Uterus (tissue), 4 donors: Measurements from ENCODE around the gene FUNDC2. TPM values are rescaled to one million over a fixed set of nuclear protein-coding genes. Genes with fewer than 3 reads are reported as not detected.

Experiments
- DNase-seq, 2 donors: peaks; one replicate each; pipeline ENCODE4 v3.0.0-alpha.2; 2019 to 2020
- H3K27ac ChIP-seq, 2 donors: fragments of 200-600 bp; sonication (generic); 1 replicate in 1 of 2; 2 replicates in 1 of 2; pipeline ENCODE4 v1.5.1; 2016 to 2018
- H3K27me3 ChIP-seq, 2 donors: fragments of 200-600 bp; sonication (generic); one replicate each; pipeline ENCODE4 v1.5.1; 2018 to 2019; ENCODE audit warnings: control low read depth in 1 of 2
- H3K36me3 ChIP-seq, 2 donors: fragments of 200-600 bp; sonication (generic); one replicate each; pipeline ENCODE4 v1.5.1; 2019; ENCODE audit warnings: control low read depth in 1 of 2
- H3K4me1 ChIP-seq, 2 donors: fragments of 200-600 bp; sonication (generic); one replicate each; pipeline ENCODE4 v1.5.1; 2018 to 2019; ENCODE audit warnings: control low read depth in 1 of 2
- H3K4me3 ChIP-seq, 2 donors: fragments of 200-600 bp; sonication (generic); 1 replicate in 1 of 2; 2 replicates in 1 of 2; pipeline ENCODE4 v1.5.1; 2018 to 2019; ENCODE audit warnings: mild to moderate bottlenecking in 1 of 2
- H3K9me3 ChIP-seq, 2 donors: fragments of 200-600 bp; sonication (generic); one replicate each; pipeline ENCODE4 v1.5.1; 2019; ENCODE audit warnings: control low read depth in 1 of 2
- POLR2A ChIP-seq, 2 donors: fragments of 450-650 bp; IDR thresholded peaks; one replicate each; pipeline ENCODE4 v1.6.1; 2016; ENCODE audit warnings: antibody characterized with exemption in 2 of 2, mild to moderate bottlenecking in 1 of 2, moderate library complexity in 1 of 2
- intact Hi-C: fragments of 100-400 bp; cut with DNase I; formaldehyde crosslinking; loops from one replicate; pipeline ENCODE4 v1.15.1; 2023; ENCODE audit warnings: low total_unique reads
- total RNA-seq, 4 donors: library from RNA; depleted of rRNA in 3 of 4; stranded (reverse); fragments of >200 nt in 3 of 4; gene quantifications; one replicate each; pipeline versions ENCODE4 v1.1.0 to v1.2.4, GENCODE V29; 2014 to 2023
- TF ChIP-seq, protein P1 (sequence below), 4 experiments: fragments of 200-600 bp in 2 of 4; fragments of 450-650 bp in 2 of 4; sonication (generic) in 2 of 4; IDR thresholded peaks; one replicate each; pipeline ENCODE4 v1.5.1; 2016 to 2019; ENCODE audit warnings: antibody characterized with exemption in 4 of 4, mild to moderate bottlenecking in 2 of 4, moderate library complexity in 1 of 4
- donor health status: DM: yes; HTN: yes; CAD: no.

Gene FUNDC2
- total RNA-seq, 4 donors from 2014 or later: 47.8 to 102 (median 70.7) TPM

DNA sequence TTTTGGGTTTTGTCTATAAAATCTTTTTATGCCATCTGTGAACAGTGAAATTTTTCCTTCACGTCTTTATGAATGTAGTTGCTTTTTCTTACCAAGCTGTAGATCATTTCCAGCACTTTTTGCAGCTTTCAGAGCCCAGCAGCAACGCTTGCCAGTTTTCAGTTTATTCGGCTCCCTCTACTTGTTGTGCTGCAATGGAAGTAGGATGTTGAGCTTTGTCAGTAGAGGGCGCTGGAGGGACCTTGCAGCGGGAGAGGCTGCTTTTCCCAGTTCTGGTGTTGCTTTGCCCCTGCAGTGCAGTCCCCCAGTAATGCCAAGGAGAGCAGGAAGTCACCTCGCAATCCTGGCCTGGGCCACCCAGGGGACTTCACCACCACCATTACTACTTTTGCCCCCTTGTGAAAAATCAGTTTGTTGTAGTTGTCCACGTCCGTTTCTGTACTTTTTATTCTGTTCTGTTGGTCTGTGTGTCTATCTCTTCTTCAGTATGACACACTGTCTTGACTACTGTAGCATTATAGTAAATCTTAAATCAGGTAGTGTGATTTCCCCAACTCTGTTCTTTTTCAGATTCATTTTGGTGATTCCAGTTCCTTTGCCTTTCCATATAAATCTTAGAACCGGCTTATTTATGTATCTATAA lies 22.5 kb downstream of the FUNDC2 start:
- no peaks in the 10 kb centered on the region for H3K9me3 ChIP-seq
- no peaks in the 10 kb centered on the region for H3K36me3 ChIP-seq
- no peak overlapping the region for H3K4me3 ChIP-seq
- TF ChIP-seq, protein P1, sequence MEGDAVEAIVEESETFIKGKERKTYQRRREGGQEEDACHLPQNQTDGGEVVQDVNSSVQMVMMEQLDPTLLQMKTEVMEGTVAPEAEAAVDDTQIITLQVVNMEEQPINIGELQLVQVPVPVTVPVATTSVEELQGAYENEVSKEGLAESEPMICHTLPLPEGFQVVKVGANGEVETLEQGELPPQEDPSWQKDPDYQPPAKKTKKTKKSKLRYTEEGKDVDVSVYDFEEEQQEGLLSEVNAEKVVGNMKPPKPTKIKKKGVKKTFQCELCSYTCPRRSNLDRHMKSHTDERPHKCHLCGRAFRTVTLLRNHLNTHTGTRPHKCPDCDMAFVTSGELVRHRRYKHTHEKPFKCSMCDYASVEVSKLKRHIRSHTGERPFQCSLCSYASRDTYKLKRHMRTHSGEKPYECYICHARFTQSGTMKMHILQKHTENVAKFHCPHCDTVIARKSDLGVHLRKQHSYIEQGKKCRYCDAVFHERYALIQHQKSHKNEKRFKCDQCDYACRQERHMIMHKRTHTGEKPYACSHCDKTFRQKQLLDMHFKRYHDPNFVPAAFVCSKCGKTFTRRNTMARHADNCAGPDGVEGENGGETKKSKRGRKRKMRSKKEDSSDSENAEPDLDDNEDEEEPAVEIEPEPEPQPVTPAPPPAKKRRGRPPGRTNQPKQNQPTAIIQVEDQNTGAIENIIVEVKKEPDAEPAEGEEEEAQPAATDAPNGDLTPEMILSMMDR (IDR thresholded peaks at IDR 0.05): peak in 2 of 4 experiments; percentile 23 to 52
- TF ChIP-seq POLR2A (IDR thresholded peaks at IDR 0.05): no peak
- H3K27me3 ChIP-seq: no peaks in the 10 kb centered on the region
- no peaks in the 10 kb centered on the region for H3K4me1 ChIP-seq
- peak in 1 of 2 donors; percentile 52 for DNase-seq
- intact Hi-C loops: no loop called here
- H3K27ac ChIP-seq: no peak overlapping the region

- DNase-seq: no peak
- intact Hi-C loops: no loop called here
- TF ChIP-seq, protein P1 (IDR thresholded peaks at IDR 0.05): no peak
- no peak for TF ChIP-seq POLR2A (IDR thresholded peaks at IDR 0.05)
These were observed 26.3 kb downstream of the FUNDC2 start for GRCh38 chrX:155052738-155053498.

GRCh38 chrX:155053656-155054055 lies 27.0 kb downstream of the FUNDC2 start:
- Histone ChIP-seq H3K9me3 (no peaks in the 10 kb centered on the region), H3K27ac (no peak overlapping the region), H3K4me1 (no peaks in the 10 kb centered on the region), H3K36me3 (no peaks in the 10 kb centered on the region), H3K27me3 (no peaks in the 10 kb centered on the region), H3K4me3 (no peak overlapping the region)
- TF ChIP-seq, protein P1 (IDR thresholded peaks at IDR 0.05): no peak
- no peak for TF ChIP-seq POLR2A (IDR thresholded peaks at IDR 0.05)
- no peak for DNase-seq
- intact Hi-C loops: no loop called here

More at GRCh38 chrX:155052738-155053498, 26.3 kb downstream of the FUNDC2 start:
- Histone ChIP-seq H3K4me1 (no peaks in the 10 kb centered on the region), H3K27me3 (no peaks in the 10 kb centered on the region), H3K9me3 (no peaks in the 10 kb centered on the region), H3K4me3 (no peak overlapping the region), H3K36me3 (no peaks in the 10 kb centered on the region), H3K27ac (no peak overlapping the region)

- TF ChIP-seq, protein P1 (IDR thresholded peaks at IDR 0.05): no peak
- TF ChIP-seq POLR2A (IDR thresholded peaks at IDR 0.05): no peak
- intact Hi-C loops: no loop called here
These were observed 27.6 kb downstream of the FUNDC2 start for GRCh38 chrX:155054255-155054654.

DNA sequence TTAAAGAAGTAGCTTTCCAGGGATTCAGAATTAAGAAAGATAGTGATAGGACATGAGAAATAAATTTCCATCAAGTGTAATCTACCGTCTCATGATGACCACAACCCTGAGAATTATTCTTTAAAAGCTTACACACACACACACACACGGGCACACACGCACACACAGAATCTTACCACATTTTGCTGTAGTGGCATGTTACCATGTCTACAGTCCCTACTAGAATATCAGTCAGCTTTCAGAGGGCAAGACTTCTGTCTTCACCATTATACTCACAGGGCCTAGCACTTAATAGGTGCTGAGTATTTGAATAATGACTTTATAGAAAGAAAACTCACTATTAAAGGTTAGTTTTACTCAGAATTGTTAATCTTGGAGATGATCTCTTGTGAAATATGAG lies 28.9 kb downstream of the FUNDC2 start:
- Histone ChIP-seq H3K4me1 (no peaks in the 10 kb centered on the region), H3K27ac (no peak overlapping the region), H3K4me3 (no peak overlapping the region), H3K27me3 (no peaks in the 10 kb centered on the region), H3K36me3 (no peaks in the 10 kb centered on the region), H3K9me3 (no peaks in the 10 kb centered on the region)
- TF ChIP-seq, protein P1 (IDR thresholded peaks at IDR 0.05): no peak
- TF ChIP-seq POLR2A (IDR thresholded peaks at IDR 0.05): no peak
- DNase-seq: no peak
- intact Hi-C loops: no loop called here

More at GRCh38 chrX:155054255-155054654, 27.6 kb downstream of the FUNDC2 start:
- Histone ChIP-seq H3K4me3 (no peak overlapping the region), H3K9me3 (no peaks in the 10 kb centered on the region), H3K27me3 (no peaks in the 10 kb centered on the region), H3K27ac (no peak overlapping the region), H3K36me3 (no peaks in the 10 kb centered on the region), H3K4me1 (no peaks in the 10 kb centered on the region)
- no peak for DNase-seq
